Spleen (tissue), 11 donors: ENCODE data around the gene MEIS1. TPM values are rescaled to one million over a fixed set of nuclear protein-coding genes. Genes with fewer than 3 reads are reported as not detected.
A peak's percentile ranks its signal among the peaks of the same experiment; 100 is the strongest.
"Not testable (repeated sequence)": the region's sequence is repeated elsewhere in the genome, so short reads cannot be mapped to it uniquely, and the experiment has no call there.

Source experiments
- DNase-seq: peaks from one replicate; pipeline ENCODE4 v3.0.0-alpha.2; 2020
- H3K27ac ChIP-seq, 8 donors: fragments of 200-600 bp; sonication (generic) in 7 of 8; 1 replicate in 4 of 8; 2 replicates in 4 of 8; pipeline versions ENCODE4 v1.5.0 to v1.8.0; 2016 to 2021; ENCODE audit warnings: inconsistent platforms in 4 of 8, mild to moderate bottlenecking in 4 of 8, moderate library complexity in 1 of 8
- H3K27me3 ChIP-seq, 7 donors: fragments of 200-600 bp; sonication (generic) in 6 of 7; replicated peaks in 1 of 7; 1 replicate in 4 of 7; 2 replicates in 3 of 7; pipeline versions ENCODE4 v1.5.0 to v1.8.0; 2016 to 2021; ENCODE audit warnings: inconsistent platforms in 3 of 7, mild to moderate bottlenecking in 1 of 7
- H3K36me3 ChIP-seq, 6 donors: fragments of 200-600 bp; sonication (generic) in 5 of 6; 1 replicate in 4 of 6; 2 replicates in 2 of 6; pipeline versions ENCODE4 v1.5.0 to v1.8.0; 2016 to 2021; ENCODE audit warnings: inconsistent platforms in 2 of 6
- H3K4me1 ChIP-seq, 6 donors: fragments of 200-600 bp; sonication (generic) in 5 of 6; 1 replicate in 3 of 6; 2 replicates in 3 of 6; pipeline versions ENCODE4 v1.5.0 to v1.8.0; 2016 to 2021; ENCODE audit warnings: inconsistent platforms in 3 of 6
- H3K4me3 ChIP-seq, 8 donors: fragments of 200-600 bp; sonication (generic) in 7 of 8; 1 replicate in 4 of 8; 2 replicates in 4 of 8; pipeline versions ENCODE4 v1.5.0 to v1.8.0; 2016 to 2021; ENCODE audit warnings: inconsistent platforms in 4 of 8, mild to moderate bottlenecking in 4 of 8, moderate library complexity in 2 of 8
- H3K9me3 ChIP-seq, 8 donors: fragments of 200-600 bp; sonication (generic) in 7 of 8; 1 replicate in 4 of 8; 2 replicates in 4 of 8; pipeline versions ENCODE4 v1.5.0 to v1.8.0; 2016 to 2021; ENCODE audit warnings: inconsistent platforms in 4 of 8
- CTCF ChIP-seq, 11 experiments: fragments of 200-600 bp in 7 of 11; fragments of 450-650 bp in 4 of 11; sonication (generic) in 4 of 11; IDR thresholded peaks in 8 of 11; conservative IDR thresholded peaks in 3 of 11; 1 replicate in 7 of 11; 2 replicates in 4 of 11; pipeline versions ENCODE4 v1.4.0 to v1.8.0; 2016 to 2021; ENCODE audit warnings: antibody characterized with exemption in 11 of 11, inconsistent platforms in 4 of 11, mild to moderate bottlenecking in 1 of 11
- POLR2A ChIP-seq, 3 donors: fragments of 450-650 bp; IDR thresholded peaks; one replicate each; pipeline ENCODE4 v1.5.1; 2017; ENCODE audit warnings: antibody characterized with exemption in 3 of 3, mild to moderate bottlenecking in 1 of 3
- POLR2AphosphoS5 ChIP-seq, 3 donors: sonication (generic); formaldehyde crosslinking; IDR thresholded peaks; one replicate each; pipeline ENCODE4 v1.5.1; 2017; ENCODE audit warnings: antibody characterized with exemption in 3 of 3
- WGBS, 5 donors: extraction: QIAGEN DNeasy Blood & Tissue Kit in 3 of 5; methylation state at CpG; one replicate each; pipeline versions ENCODE4 v1.1.5 to v1.1.7; 2013 to 2018; 5-methylcytosine and 5-hydroxymethylcytosine counted together
- intact Hi-C: fragments of 100-400 bp; cut with DNase I; formaldehyde crosslinking; loops from one replicate; pipeline ENCODE4 v1.15.0; 2023; ENCODE audit warnings: low total_unique reads
- polyA plus RNA-seq, 3 donors: library from polyadenylated mRNA; stranded (reverse); fragments of 200-250 nt; gene quantifications; one replicate each; pipeline ENCODE4 v1.2.1, GENCODE V29; 2013
- total RNA-seq, 7 donors: library from RNA; depleted of rRNA in 3 of 7; stranded (reverse); fragments of >200 nt in 3 of 7; fragmentation: NEBNext Ultra II Directional in 4 of 7; extraction: Animal tissue kit (Norgen Biotek cat#: 25700) in 4 of 7; gene quantifications; one replicate each; pipeline versions ENCODE4 v1.1.0 to v1.2.1, GENCODE V29; 2016 to 2021
- donor health status: healthy with polysubstance abuse.
- donor health status: DM: no; HTN: no; CAD: no; lungs with moderate emphysema.
- donor health status: DM: no; HTN: no; CAD: no.
- donor health status: Bipolar disorder and iron deficiency.
- donor health status: healthy.
- donor health status: DM: no; HTN: no; CAD: no.
- donor health status: DM: yes; HTN: yes; CAD: no.

MEIS1 gene
- total and polyA plus RNA-seq, 10 donors, result 13.1 to 81.4 (median 28.2) TPM

DNA sequence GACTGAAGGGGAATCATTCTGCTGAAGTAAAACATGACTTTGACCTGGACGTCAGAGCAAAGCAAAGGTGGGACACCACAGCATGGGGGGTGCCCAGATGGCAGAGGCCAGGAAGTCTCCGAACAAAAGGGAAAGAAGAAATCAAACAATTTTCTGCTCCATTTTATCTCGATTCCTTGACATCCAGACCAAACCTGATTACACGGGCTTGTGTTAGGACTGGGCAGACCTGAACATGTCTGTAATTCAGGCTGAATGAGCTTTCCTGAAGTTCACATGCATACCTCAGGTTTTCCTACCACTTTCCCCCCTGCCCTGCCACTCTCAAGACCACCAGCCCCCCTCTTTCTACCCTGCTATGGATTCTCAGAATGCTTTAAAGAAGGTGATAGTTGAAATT, 44.8 kb upstream of the MEIS1 start:
- no peaks in the 10 kb centered on the region for H3K27me3 ChIP-seq
- H3K9me3 ChIP-seq, result no peaks in the 10 kb centered on the region
- intact Hi-C loops, result no loop called here
- no peaks in the 10 kb centered on the region for H3K36me3 ChIP-seq
- 80 to 92% (median 82%) methylated on average over 4 of the region's 4 CpGs for WGBS, 5 donors
- no peaks in the 10 kb centered on the region for H3K4me1 ChIP-seq
- TF ChIP-seq POLR2AphosphoS5 (IDR thresholded peaks at IDR 0.05), result no peak
- no peak for TF ChIP-seq POLR2A (IDR thresholded peaks at IDR 0.05)
- no peak for TF ChIP-seq CTCF (IDR thresholded peaks at IDR 0.05 in 8 of 11, conservative IDR thresholded peaks at IDR 0.05 in 3 of 11)
- no peak overlapping the region for H3K4me3 ChIP-seq
- peak overlapping the region in 1 of 8 donors; percentile 11 for H3K27ac ChIP-seq
- DNase-seq, result no peak

DNA sequence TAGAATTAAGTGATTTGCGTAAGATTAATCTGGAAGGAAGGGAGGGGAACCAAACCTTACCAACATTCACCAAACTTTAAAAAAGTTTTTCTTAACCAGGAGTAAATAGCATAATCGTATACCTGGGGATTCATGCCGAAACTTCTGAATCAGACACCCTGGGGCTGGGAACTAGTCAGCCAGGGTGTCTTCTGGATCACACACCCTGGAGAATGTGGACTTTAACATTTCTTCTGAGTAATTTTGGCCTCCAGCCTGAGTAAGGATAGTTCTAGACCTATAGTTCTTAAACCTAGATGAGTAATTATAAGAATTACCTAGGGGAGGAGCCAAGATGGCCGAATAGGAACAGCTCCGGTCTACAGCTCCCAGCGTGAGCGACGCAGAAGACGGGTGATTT, 44.1 kb upstream of the MEIS1 start:
- 92 to 96% (median 94%) methylated on average over 9 of the region's 9 CpGs for WGBS, 5 donors
- intact Hi-C loops, result no loop called here
- DNase-seq, result no peak
- TF ChIP-seq POLR2A (IDR thresholded peaks at IDR 0.05), result no peak
- Histone ChIP-seq H3K36me3 (no peaks in the 10 kb centered on the region), H3K27me3 (no peaks in the 10 kb centered on the region), H3K9me3 (no peaks in the 10 kb centered on the region), H3K27ac (no peak overlapping the region), H3K4me3 (no peak overlapping the region), H3K4me1 (no peaks in the 10 kb centered on the region)

DNA sequence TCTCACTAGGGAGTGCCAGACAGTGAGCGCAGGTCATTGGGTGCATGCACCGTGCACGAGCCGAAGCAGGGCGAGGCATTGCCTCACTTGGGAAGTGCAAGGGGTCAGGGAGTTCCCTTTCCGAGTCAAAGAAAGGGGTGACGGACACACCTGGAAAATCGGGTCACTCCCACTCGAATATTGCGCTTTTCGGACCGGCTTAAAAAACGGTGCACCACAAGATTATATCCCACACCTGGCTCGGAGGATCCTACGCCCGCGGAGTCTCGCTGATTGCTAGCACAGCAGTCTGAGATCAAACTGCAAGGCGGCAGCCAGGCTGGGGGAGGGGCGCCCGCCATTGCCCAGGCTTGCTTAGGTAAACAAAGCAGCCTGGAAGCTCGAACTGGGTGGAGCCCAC, 43.7 kb upstream of the MEIS1 start:
- WGBS, 5 donors, result 86 to 96% (median 91%) methylated on average over 17 to 21 of the region's 22 CpGs
- H3K4me3 ChIP-seq, H3K4me1 ChIP-seq, H3K9me3 ChIP-seq, H3K36me3 ChIP-seq, H3K27ac ChIP-seq, intact Hi-C loops, H3K27me3 ChIP-seq, DNase-seq: not testable (repeated sequence)

GRCh38 chr2:66405473-66405872, 29.5 kb upstream of the MEIS1 start:
- Histone ChIP-seq H3K36me3 (no peaks in the 10 kb centered on the region), H3K27me3 (no peaks in the 10 kb centered on the region), H3K9me3 (peaks cover 0 to 15% (median 5%) of the 10 kb centered on the region in 8 donors), H3K4me1 (no peaks in the 10 kb centered on the region), H3K27ac (no peak overlapping the region), H3K4me3 (no peak overlapping the region)
- WGBS, 5 donors, result 21 to 52% (median 39%) methylated on average over 4 of the region's 4 CpGs
- intact Hi-C loops, result no loop called here
- no peak for TF ChIP-seq POLR2A (IDR thresholded peaks at IDR 0.05)
- no peak for TF ChIP-seq CTCF (IDR thresholded peaks at IDR 0.05 in 8 of 11, conservative IDR thresholded peaks at IDR 0.05 in 3 of 11)
- TF ChIP-seq POLR2AphosphoS5 (IDR thresholded peaks at IDR 0.05), result no peak
- no peak for DNase-seq

DNA sequence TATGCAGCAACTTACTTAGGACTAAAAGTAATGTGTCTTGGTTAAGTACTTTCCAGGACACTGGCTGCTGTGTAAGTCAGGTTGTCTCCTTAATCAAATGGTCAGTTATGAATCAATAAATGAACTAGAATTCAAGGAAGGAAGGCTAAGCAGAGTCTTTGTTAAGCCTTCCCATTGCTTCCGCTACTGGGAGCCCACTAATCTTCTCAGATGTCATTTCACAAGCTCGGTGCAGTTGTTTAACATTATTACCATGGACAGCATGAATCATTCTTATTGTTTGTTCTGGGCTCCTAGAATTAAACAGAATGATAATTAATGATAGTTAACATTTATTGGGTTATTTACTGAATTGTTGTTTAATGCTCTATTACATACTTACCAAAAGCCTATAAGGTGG, 26.0 kb upstream of the MEIS1 start:
- H3K9me3 ChIP-seq, result no peaks in the 10 kb centered on the region
- WGBS, 5 donors, result 58 to 82% (median 80%) methylated on average over 2 of the region's 2 CpGs
- no peak overlapping the region for H3K27ac ChIP-seq
- no peaks in the 10 kb centered on the region for H3K36me3 ChIP-seq
- no peak overlapping the region for H3K4me3 ChIP-seq
- H3K4me1 ChIP-seq, result no peaks in the 10 kb centered on the region
- TF ChIP-seq CTCF (IDR thresholded peaks at IDR 0.05 in 8 of 11, conservative IDR thresholded peaks at IDR 0.05 in 3 of 11) (no peak), POLR2AphosphoS5 (IDR thresholded peaks at IDR 0.05) (no peak), POLR2A (IDR thresholded peaks at IDR 0.05) (no peak)
- intact Hi-C loops, result no loop called here
- H3K27me3 ChIP-seq, result peaks cover 0 to 6% (median 0%) of the 10 kb centered on the region in 7 donors
- DNase-seq, result no peak
